ENCODE data around the gene CCP110. TPM values are rescaled to one million over a fixed set of nuclear protein-coding genes. Genes with fewer than 3 reads are reported as not detected.

The CCP110 gene
- total and polyA plus RNA-seq, 2 of the 13 experiments (the other 11 are each of a cell fraction or from before 2014, with no cell fraction given) = 10.0 to 11.1 TPM

- no peak overlapping the region for H3K4me3 ChIP-seq (replicated peaks in 1 of 3; ENCODE audit: insufficient read depth in 1 of 3, low read depth in 2 of 3, low read length in 3 of 3)
- H3K9me3 ChIP-seq (ENCODE audit: low read length) = no peaks in the 10 kb centered on the region
- POLR2A ChIA-PET = no interaction called here
- in situ Hi-C loops (cut with HindIII; ENCODE audit: extremely low pct_ligation_motif_present, low pct_unique_long_range_greater_than_20kb) = no loop called here
- no peaks in the 10 kb centered on the region for H3K36me3 ChIP-seq (replicated peaks in 1 of 2; ENCODE audit: control insufficient read depth in 1 of 2, insufficient read depth in 2 of 2, low read length in 2 of 2)
- 0% methylated on average over 3 of the region's 3 CpGs for WGBS (ENCODE audit: low lambda C conversion rate)
- H3K27me3 ChIP-seq (ENCODE audit: control insufficient read depth in 1 of 2, insufficient read depth in 2 of 2, low read length in 2 of 2) = peaks cover 0 to 7% of the 10 kb centered on the region in 2 experiments; a peak in 2 of 5 replicates
- H3K9ac ChIP-seq (ENCODE audit: insufficient read depth, low read depth, low read length) = no peak overlapping the region
- intact Hi-C loops (cut with micrococcal nuclease; ENCODE audit: unreplicated experiment) = no loop called here
- FAIRE-seq (peak; percentile 60), DNase-seq (ENCODE audit: low spot score) (peak; percentile 86), ATAC-seq (peak; percentile 73)
- H3K79me2 ChIP-seq (ENCODE audit: insufficient read depth, low read length) = no peaks in the 10 kb centered on the region
- no peak overlapping the region for H3K27ac ChIP-seq (ENCODE audit: extremely low read length, insufficient read depth, low read length)
- no peaks in the 10 kb centered on the region for H4K20me1 ChIP-seq (ENCODE audit: insufficient read depth, low read length)
- no peak overlapping the region for H2AFZ ChIP-seq (ENCODE audit: low read length)
- H3K4me2 ChIP-seq (ENCODE audit: low read depth, low read length) = peak overlapping the region; percentile 19; the same call in 1 of the 2 replicates
- BruUV-seq (replicated peaks) = no TSS peak
- CTCF ChIA-PET (ENCODE audit: low intra/inter-chr PET ratio, low total read pairs) = no interaction called here
- peaks cover 33% of the 10 kb centered on the region for H3K4me1 ChIP-seq (ENCODE audit: insufficient read depth, low read length)
- 0 out of 2 replicates have a peak, but pooled peaks have one; percentile 27 for TF ChIP-seq ZSCAN9 (CRISPR knock-in tag; IDR thresholded peaks at IDR 0.05; ENCODE audit: borderline replicate concordance)
- TF ChIP-seq KDM6A (CRISPR knock-in tag; IDR thresholded peaks at IDR 0.05; ENCODE audit: low read depth) = peak; percentile 24; the same call in 1 of the 2 replicates
- TF ChIP-seq SP2 (CRISPR knock-in tag; IDR thresholded peaks at IDR 0.05) = no peak
- TF ChIP-seq AHDC1 (CRISPR knock-in tag; IDR thresholded peaks at IDR 0.05; ENCODE audit: borderline replicate concordance) = 0 out of 2 replicates have a peak, but pooled peaks have one; percentile 49
- peak; percentile 70 for TF ChIP-seq SIX4 (CRISPR knock-in tag; IDR thresholded peaks at IDR 0.05)
- no peak for TF ChIP-seq ZNF674 (CRISPR knock-in tag; IDR thresholded peaks at IDR 0.05; ENCODE audit: low read depth)
- TF ChIP-seq ZNF609 (CRISPR knock-in tag; IDR thresholded peaks at IDR 0.05; ENCODE audit: borderline replicate concordance) = peak; percentile 61; the same call in 1 of the 2 replicates
- peak in 1 of 2 experiments; percentile 78; a peak in 1 of 4 replicates for TF ChIP-seq EP300 (IDR thresholded peaks at IDR 0.05; ENCODE audit: low read depth in 2 of 2, low read length in 2 of 2)
- peak; percentile 84 for TF ChIP-seq EP300 (CRISPR knock-in tag; IDR thresholded peaks at IDR 0.05; ENCODE audit: borderline replicate concordance)
- no peak for TF ChIP-seq FOXP1 (IDR thresholded peaks at IDR 0.05)
- TF ChIP-seq FOXP1 (CRISPR knock-in tag; IDR thresholded peaks at IDR 0.05) = peak; percentile 93
- TF ChIP-seq ZNF567 (CRISPR knock-in tag; IDR thresholded peaks at IDR 0.05; ENCODE audit: borderline replicate concordance) = no peak
- no peak for TF ChIP-seq PHB2 (IDR thresholded peaks at IDR 0.05; ENCODE audit: partially characterized antibody)
- TF ChIP-seq PHF21A (CRISPR knock-in tag; IDR thresholded peaks at IDR 0.05) = peak; percentile 57
- peak; percentile 56; the same call in 1 of the 2 replicates for TF ChIP-seq SOX13 (IDR thresholded peaks at IDR 0.05)
- TF ChIP-seq SOX13 (CRISPR knock-in tag; conservative IDR thresholded peaks at IDR 0.05 in 1 of 2, IDR thresholded peaks at IDR 0.05 in 1 of 2) = peak in 1 of 2 experiments; percentile 55; a peak in 2 of 4 replicates
These were observed 44.4 kb upstream of the CCP110 start for GRCh38 chr16:19479302-19479721.
